HG03139 (cell line): ENCODE data around the gene KCNN3.

Experiments used
- ATAC-seq: cut with Tn5 transposase; IDR thresholded peaks from one replicate; pipeline ENCODE4 v1.9.1; 2021; ENCODE audit not compliant: unreplicated experiment

KCNN3 gene

DNA sequence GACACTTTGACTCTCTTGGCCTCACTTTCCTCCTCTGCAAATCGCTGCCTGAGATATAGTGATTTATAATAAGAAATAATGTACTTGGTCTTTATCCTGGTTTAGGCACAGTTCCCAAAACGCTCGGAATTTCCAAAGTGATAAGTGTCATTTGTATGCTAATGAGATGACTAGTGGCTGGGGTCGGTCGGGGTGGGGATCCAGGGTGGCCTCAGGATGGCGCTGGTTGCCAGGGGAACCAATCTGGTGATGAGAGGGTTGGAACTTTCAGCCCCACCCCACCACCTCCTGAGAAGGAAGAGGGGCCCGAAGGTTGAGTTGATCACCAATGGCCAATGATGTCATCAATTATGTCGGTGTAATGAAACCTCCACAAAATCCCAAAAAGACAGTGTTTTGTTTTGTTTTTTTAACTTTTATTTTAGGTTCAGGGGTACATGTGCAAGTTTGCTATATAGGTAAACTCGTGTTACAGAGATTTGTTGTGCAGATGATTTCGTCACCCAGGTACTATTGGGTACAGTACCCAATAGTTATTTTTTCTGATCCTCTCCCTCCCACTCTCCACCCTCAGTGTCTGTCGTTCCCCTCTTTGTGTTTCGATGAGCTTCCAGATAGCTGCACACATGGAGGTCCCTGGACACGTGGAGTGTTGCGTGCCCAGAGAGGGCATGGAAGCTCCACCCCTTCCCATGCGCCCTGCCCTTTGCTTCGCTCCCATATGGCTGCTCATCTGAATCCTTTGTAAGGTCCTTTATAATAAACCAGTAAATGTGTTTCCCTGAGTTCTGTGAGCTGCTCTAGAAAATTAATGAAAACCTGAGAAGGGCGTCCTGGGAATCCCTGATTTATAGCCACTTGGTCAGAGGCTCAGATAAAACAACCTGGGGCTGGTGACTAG, 97.2 kb downstream of the KCNN3 start:
- no peak for ATAC-seq

GRCh38 chr1:154772056-154772455, 98.0 kb downstream of the KCNN3 start:
- no peak for ATAC-seq

- no peak for ATAC-seq
Observed at GRCh38 chr1:154770897-154771594, 99.0 kb downstream of the KCNN3 start.

DNA sequence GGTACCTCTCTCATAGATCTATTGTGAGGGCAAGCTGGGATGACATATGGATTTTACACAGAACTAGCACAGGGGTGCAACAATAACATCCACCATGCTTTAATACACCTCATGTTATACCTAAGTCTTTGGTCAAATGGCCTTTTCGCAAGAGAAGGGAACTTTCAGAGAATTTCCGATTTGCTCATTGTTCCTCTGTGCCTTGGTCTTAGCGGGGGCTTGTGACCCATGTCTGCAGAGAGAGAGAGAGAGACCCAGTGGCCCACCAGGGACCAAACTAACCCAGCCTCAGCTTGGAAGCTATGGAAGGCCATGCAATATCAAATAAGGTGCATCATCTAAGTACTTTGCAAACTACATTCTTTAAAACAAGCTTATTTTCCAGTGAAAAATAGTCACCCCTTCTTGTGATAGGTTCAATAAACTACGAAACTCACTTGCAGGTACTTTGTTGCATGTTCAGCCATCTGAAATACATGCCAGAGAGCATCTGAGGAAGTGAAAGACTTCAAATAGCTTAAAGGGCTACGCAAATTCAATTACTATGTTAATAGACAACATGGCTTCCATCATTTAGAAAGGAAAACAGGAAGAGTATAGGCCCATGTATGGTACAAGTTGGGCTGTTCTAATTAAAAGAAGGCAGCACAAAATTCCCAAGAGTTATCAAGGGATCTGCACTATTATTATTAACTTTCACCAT, 100.7 kb downstream of the KCNN3 start:
- ATAC-seq = no peak

DNA sequence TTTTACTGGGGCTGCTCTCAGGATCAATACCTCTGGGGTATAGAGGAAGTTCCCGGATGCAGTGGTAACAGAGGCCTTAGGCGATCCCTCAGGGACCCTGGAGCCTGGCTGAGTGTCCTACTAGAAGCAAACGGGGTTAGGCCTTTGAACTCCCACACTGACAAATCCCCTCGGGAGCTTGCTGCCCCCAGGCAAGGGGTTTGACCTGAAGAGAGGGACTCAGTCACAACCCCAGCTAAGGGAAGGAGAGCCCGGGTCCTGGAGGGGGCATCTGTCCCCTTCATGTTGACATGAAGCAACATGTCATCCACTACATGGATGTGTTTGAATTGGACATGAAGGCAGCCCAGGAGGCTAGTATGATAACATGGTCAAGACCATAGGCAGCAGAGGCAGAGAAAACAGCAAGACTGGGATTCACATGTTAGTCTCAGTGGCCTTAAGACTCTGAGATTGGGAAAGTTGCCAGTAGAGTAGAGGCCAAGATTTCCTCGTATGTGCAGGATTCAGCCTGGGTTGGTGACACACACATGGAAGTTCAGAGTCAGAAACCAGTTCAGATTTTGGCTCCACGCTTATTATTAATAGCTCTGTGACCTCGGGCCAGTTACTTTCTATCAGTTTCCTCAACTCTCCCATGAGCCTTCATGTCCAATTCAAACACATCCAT, 101.5 kb downstream of the KCNN3 start:
- ATAC-seq = no peak

DNA sequence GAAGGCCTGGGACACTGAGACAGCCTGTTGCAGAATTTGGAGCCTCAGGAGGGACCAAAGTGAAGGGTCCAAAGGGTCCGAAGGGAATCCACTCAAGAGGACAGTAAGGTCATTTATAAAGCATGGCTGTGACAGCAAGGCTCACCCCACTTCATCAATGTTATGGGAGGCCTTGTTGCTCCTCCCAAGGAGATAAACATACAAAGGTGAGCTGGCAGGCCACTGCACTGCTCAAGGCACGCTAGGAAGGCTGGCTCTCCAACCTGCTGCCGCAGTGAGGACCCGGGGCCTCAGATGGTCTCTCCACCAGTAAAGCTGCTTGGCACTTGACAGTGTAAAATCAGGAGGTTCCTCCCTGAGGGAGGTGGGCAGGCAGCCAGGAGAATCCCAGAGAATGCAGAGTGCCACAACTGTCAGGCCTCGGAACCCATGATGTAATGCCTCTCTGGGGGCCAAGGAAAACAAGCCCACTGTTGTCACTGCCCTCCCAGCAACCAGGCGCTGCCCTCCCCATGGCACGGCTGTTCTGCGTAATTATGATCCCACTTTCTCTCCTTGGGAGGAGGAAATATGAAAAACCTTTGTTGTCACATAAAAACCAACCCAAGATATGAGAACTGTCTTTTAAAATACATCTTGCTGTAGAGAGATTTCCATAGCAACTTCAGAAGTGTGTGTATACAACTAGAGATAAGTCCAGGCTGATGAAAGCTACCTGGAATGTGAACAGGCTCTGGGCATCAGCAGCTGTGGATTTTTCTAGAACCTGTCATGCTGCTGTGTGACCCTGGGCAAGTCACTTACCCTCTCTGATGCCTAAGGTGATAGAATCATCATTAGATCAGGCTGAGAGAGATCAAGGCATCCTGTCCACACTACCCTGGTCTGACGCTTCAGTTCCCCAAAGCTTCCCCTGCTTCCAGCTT, 102.5 kb downstream of the KCNN3 start:
- no peak for ATAC-seq

- no peak for ATAC-seq
Observed at GRCh38 chr1:154765970-154766369, 104.1 kb downstream of the KCNN3 start.

GRCh38 chr1:154764773-154765172, 105.3 kb downstream of the KCNN3 start:
- no peak for ATAC-seq

- no peak for ATAC-seq
Observed at GRCh38 chr1:154764181-154764580, 105.9 kb downstream of the KCNN3 start.

- ATAC-seq = no peak
Observed at GRCh38 chr1:154760469-154760933, 109.6 kb downstream of the KCNN3 start.

DNA sequence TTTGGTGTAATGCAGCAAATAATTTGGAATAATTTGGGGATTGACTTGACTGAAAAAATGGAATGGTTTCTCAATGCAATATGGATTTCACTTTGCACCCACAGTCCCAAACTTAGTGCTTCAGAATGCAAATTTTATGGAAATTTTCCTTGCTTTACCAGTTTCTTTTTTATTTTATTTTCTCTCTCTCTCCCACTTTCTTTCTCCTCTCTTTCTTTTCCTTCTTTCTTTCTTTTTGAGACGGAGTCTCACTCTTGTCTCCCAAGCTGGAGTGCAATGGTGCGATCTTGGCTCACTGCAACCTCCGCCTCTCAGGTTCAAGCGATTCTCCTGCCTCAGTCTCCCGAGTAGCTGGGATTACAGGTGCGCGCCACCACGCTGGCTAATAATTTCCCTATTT, 110.3 kb downstream of the KCNN3 start:
- no peak for ATAC-seq

DNA sequence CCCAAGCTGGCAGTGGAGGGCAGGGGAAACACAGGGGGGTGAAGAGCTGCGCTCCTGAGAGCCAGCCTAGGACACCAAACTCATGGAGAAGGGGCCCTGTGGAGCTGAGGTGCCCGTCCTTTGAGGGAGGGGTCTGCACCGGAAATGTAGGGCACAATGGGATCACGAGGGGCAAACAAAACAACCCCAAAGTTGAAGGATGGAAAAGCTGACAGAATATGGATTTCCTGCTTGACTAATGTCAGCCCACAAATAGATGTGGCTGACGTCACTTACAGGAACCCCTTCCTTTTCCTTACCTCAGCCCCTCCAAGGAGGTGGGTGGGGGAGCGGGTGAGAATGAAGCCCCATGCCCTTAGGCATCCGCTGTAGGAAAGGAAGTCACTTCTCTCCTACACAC, 110.9 kb downstream of the KCNN3 start:
- ATAC-seq = no peak

DNA sequence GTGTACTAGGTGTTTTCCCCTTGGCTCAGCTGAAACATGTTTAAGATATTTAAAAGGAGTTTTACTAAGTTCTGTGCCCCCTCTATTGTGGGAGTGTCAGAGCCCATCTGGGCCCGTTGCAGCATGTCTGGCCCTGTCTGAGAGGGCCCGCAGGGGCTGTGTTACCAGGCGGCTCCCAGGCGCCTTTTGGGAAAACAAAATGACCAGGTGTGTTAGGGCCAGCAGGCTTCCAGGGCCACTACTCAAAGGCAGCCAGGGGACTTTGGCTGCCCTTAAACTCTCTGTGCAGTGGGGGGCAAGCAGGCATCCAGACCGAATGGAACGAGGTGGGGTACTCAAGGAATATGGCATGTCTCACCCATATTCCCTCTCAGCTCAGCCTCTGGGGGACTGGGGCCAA, 111.7 kb downstream of the KCNN3 start:
- ATAC-seq = no peak

- no peak for ATAC-seq
Observed at GRCh38 chr1:154756793-154757548, 113.1 kb downstream of the KCNN3 start.

DNA sequence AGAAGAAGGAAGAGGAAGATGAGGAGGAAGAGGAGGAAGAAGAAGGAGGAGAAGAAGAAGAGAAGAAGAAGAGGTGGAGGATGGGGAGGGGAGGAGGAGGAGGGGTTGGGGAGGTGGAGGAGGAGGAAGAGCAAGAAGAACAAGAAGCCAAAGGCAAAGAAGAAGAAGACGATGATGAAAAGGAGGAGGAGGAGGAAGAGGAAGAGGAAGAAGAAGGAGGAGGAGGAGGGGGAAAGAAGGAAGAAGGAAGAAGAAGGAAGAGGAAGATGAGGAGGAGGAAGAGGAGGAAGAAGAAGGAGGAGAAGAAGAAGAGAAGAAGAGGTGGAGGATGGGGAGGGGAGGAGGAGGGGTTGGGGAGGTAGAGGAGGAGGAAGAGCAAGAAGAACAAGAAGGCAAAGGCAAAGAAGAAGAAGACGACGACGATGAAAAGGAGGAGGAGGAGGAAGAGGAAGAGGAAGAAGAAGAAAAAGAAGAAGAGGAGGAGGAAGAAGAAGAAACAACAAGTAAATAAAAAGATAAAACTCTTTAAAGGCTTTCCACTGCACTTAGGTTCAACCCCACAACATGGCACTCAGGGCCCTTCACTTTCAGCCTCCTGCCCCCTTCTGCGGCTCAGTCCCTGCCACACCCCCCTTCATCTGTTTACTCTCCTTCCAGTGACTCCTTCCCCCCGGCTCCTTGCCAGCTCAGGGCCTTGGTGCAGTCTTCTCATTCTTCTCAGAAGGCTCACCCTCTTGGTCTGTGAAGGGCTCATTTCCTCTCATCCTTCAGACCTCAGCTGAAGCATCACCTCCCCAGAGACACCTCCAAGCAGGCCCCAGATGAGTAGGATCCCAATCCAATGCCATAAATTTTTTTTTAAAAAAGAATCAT, 114.0 kb downstream of the KCNN3 start:
- ATAC-seq = no peak

DNA sequence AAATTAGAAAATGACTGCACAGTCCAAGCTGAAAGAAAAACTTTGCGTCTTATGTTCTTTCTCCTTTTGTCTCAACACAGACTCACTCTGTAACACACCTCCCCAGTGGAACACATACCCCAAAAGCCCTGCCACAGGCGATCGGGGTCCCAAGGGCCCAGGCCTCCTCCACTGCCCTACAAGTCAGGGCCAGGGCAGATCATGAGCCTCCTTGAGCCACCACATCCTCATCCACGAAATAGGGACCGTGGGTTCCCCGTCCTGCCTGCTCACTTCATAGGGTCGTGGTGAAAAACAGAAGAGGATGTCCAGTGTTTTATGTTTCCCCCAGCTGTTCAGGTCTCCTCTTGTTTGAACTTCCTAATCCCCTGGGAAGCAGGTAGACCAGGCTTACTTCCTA, 116.7 kb downstream of the KCNN3 start:
- no peak for ATAC-seq

DNA sequence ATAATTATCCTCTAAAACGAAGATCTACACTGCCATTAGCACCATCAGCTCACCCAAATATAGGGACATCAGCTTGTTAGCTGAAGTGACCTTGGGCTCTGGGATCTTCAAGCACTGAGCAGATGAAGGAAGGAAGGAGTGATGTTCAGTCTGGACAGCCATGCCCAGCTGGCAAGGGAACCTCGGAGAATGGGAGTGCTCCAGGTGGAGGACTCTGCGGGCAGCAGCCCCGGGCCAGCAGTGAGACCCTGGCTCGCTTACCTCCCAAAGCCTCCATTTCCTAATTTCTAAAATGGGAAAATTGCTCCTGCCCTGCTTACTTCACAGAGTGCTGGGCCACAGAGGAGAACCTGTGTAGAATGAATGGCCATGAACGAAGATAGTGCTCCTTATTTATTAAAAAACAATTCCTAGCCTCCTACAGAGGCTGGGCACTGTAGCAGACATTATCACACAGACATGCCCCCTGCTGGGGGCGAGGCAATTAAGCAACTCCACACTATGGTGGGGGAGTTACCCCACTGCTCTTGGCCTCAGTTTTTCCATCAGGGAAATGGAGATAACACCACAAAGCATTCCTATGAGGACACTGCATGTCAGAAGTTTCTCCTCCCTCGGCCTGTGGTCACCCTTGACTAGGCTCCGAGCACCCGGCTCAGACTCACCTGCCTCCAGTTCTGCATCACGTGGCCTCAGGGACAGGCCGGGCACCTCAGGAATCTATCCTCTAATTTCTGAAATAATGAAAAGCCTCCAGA, 117.6 kb downstream of the KCNN3 start:
- ATAC-seq = no peak

DNA sequence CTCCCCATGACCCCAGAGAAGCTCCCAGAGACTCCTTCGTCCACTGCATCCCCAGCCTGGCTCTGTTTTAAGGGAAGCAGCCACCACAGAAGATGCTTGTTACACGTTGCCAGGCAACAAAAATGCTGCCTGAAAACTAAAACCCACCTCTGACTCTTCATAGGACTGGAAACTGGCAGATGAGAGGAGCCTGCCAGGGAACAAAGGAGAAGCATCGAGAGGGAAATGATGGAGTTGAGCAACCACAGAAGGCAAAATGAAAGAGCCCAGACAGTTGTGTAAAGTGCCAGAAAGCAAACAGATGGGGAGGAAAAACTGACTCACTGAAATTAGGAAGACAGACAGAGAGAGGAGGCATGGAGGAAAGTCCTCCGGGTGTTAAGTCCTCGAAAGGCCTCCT, 118.4 kb downstream of the KCNN3 start:
- no peak for ATAC-seq
